GM12892 (cell line): ENCODE data around the gene ISY1.

Experiments used
- POLR2A ChIP-seq: IDR thresholded peaks from 2 replicates; pipeline ENCODE4 v1.6.1; 2011; ENCODE audit warnings: low read depth, low read length, control low read depth
- POLR2AphosphoS5 ChIP-seq: IDR thresholded peaks from 2 replicates; pipeline ENCODE4 v1.6.1; 2011; ENCODE audit warnings: low read depth, low read length, control low read depth

GRCh38 chr3:129181819-129182218 lies 21.0 kb upstream of the ISY1 start:
- TF ChIP-seq POLR2AphosphoS5 (no peak), POLR2A (no peak)
